ENCODE data around the gene SPDYA.

The SPDYA gene

DNA sequence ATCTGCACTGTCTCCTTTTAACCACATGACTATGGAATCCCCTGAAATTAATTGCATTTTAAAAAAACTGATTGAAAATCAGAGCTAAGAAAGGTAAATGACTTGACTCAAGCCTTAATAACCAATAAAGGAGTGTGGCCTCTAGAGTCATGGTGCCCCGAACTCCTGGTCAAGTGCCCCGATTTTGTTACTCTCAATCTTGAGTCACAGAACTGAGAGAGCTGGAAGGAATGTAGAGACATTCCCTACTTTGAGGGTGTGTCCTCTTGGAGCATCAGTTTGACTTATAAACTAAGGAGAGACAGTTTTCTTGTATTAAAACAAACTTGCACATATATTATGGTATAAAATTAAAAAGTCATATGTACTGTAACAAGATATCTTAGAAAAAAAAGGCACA, 86.3 kb downstream of the SPDYA start:
- Mint-ChIP-seq H3K9me3 (no peaks in the 10 kb centered on the region), H3K27me3 (no peaks in the 10 kb centered on the region), H3K36me3 (ENCODE audit: insufficient read depth) (peaks cover 16% of the 10 kb centered on the region), H3K4me1 (peaks cover 44% of the 10 kb centered on the region), H3K4me3 (peak overlapping the region; percentile 21), H3K27ac (ENCODE audit: low read depth) (no peak overlapping the region)
- ATAC-seq (replicated peaks; ENCODE audit: extremely low read depth, poor library complexity, severe bottlenecking), result no peak
- DNase-seq (ENCODE audit: low spot score in 2 of 2), result no peak

DNA sequence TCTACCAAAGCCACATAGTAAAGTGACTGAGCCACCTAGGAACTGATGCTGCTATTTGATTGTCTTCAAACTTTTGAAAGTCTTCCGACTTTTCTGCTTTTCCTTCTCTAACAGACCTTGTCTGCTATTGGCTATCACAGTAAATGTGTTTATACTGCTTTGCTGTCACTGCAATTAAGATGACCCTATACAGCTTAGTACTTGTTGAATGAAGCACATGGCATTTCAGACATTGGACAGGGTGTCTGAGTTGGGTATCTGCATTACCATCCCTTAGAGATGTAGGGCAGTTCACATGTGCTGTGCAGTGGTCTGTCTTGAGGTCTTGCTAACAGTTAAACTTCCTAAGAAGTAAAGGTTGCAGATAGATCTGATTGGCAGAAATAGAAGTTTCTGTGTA, 87.4 kb downstream of the SPDYA start:
- peaks cover 20% of the 10 kb centered on the region for H3K36me3 Mint-ChIP-seq (ENCODE audit: insufficient read depth)
- no peak overlapping the region for H3K4me3 Mint-ChIP-seq
- no peaks in the 10 kb centered on the region for H3K27me3 Mint-ChIP-seq
- peak overlapping the region; percentile 53 for H3K27ac Mint-ChIP-seq (ENCODE audit: low read depth)
- ATAC-seq (replicated peaks; ENCODE audit: extremely low read depth, poor library complexity, severe bottlenecking) (no peak), DNase-seq (ENCODE audit: low spot score in 2 of 2) (no peak)
- H3K9me3 Mint-ChIP-seq, result no peaks in the 10 kb centered on the region
- peaks cover 44% of the 10 kb centered on the region for H3K4me1 Mint-ChIP-seq
